GM12878 (cell line): Measurements from ENCODE around the gene RASAL1. TPM values are rescaled to one million over a fixed set of nuclear protein-coding genes. Genes with fewer than 3 reads are reported as not detected.

ENCODE experiments used
- ATAC-seq: fragments of 200-7000 bp; cut with Tn5 transposase; 3 replicates; pipeline ENCODE4 v1.9.1; 2020; ENCODE audit warnings: mild to moderate bottlenecking, moderate library complexity
- BruUV-seq: library from RNA; stranded (reverse); fragments of 400-500 nt; replicated peaks from 2 replicates; lab custom pipeline; 2021; lab: Mats Ljungman, UMichigan
- CTCF ChIA-PET: fragments of 300-600 bp; sonication (Branson Sonifier 250); formaldehyde crosslinking; extraction: SDS; loops from one replicate; lab custom pipeline; 2021; ENCODE audit warnings: inconsistent platforms; lab: Yijun Ruan, JAX
- POLR2A ChIA-PET: fragments of 350-600 bp; formaldehyde crosslinking; extraction: SDS; loops from one replicate; lab custom pipeline; 2021; ENCODE audit warnings: inconsistent platforms; lab: Charles Lee
- RAD21 ChIA-PET: fragments of 300-600 bp; sonication (Branson Sonifier 250); formaldehyde crosslinking; loops from one replicate; lab custom pipeline; 2023; ENCODE audit warnings: antibody characterized with exemption; ENCODE audit not compliant: unreplicated experiment; lab: Charles Lee
- SMC1A ChIA-PET: fragments of 300-600 bp; sonication (Branson Sonifier 250); formaldehyde crosslinking; loops from one replicate; lab custom pipeline; 2023; ENCODE audit not compliant: unreplicated experiment, uncharacterized antibody; lab: Charles Lee
- DNase-seq: peaks from one replicate; pipeline ENCODE4 v3.0.0-alpha.2; 2011; ENCODE audit warnings: low read depth, low spot score
- FAIRE-seq: peaks from 3 replicates; lab custom pipeline; 2011; peaks lifted over from hg19 to GRCh38; lab: Jason Lieb, UNC
- H2AFZ ChIP-seq: 2 replicates; pipeline ENCODE4 v1.6.0; 2011; ENCODE audit warnings: low read depth, low read length, control low read depth; ENCODE audit not compliant: control insufficient read depth
- H3K27ac ChIP-seq: 2 replicates; pipeline ENCODE4 v1.5.1; 2011; ENCODE audit warnings: control low read depth; ENCODE audit not compliant: control insufficient read depth, insufficient read depth
- H3K27me3 ChIP-seq, 2 experiments: replicated peaks in 1 of 2; 2 replicates each; pipeline versions ENCODE4 v1.6.0 to v1.6.1; 2011; ENCODE audit warnings: low read length in 1 of 2; ENCODE audit not compliant: control insufficient read depth in 2 of 2, insufficient read depth in 2 of 2
- H3K36me3 ChIP-seq, 2 experiments: 2 replicates each; pipeline ENCODE4 v1.5.1; 2011; ENCODE audit warnings: low read length in 1 of 2; ENCODE audit not compliant: control insufficient read depth in 2 of 2, insufficient read depth in 2 of 2
- H3K4me1 ChIP-seq: 2 replicates; pipeline ENCODE4 v1.6.1; 2011; ENCODE audit warnings: mild to moderate bottlenecking, low read length, moderate library complexity, mixed read lengths; ENCODE audit not compliant: control insufficient read depth, insufficient read depth
- H3K4me2 ChIP-seq: 2 replicates; pipeline ENCODE4 v1.6.0; 2011; ENCODE audit warnings: control low read depth; ENCODE audit not compliant: control insufficient read depth, insufficient read depth
- H3K4me3 ChIP-seq: fragments of 200-600 bp; sonication (generic); 2 replicates; pipeline ENCODE4 v1.5.1; 2016
- H3K79me2 ChIP-seq: 2 replicates; pipeline ENCODE4 v1.6.0; 2011; ENCODE audit warnings: low read length; ENCODE audit not compliant: control insufficient read depth, insufficient read depth
- H3K9ac ChIP-seq: 2 replicates; pipeline ENCODE4 v1.8.0; 2011; ENCODE audit warnings: low read length, control low read depth, mixed read lengths; ENCODE audit not compliant: control insufficient read depth, insufficient read depth
- H3K9me3 ChIP-seq: replicated peaks from 3 replicates; pipeline ENCODE4 v1.5.1; 2011; ENCODE audit warnings: mild to moderate bottlenecking, low read length; ENCODE audit not compliant: control insufficient read depth, insufficient read depth
- H4K20me1 ChIP-seq: 2 replicates; pipeline ENCODE4 v1.6.0; 2011; ENCODE audit not compliant: control insufficient read depth, insufficient read depth
- BHLHE40 ChIP-seq, 2 experiments: fragments of 450-650 bp in 1 of 2; IDR thresholded peaks; 2 replicates each; pipeline ENCODE4 v1.6.1; 2011 to 2017; ENCODE audit warnings: low read depth in 2 of 2, borderline replicate concordance in 1 of 2, improper control_type of control experiment in 1 of 2, low read length in 1 of 2, mild to moderate bottlenecking in 1 of 2
- CBFB ChIP-seq: IDR thresholded peaks from 2 replicates; pipeline ENCODE4 v1.6.1; 2016; ENCODE audit warnings: antibody characterized with exemption, low read depth
- CEBPB ChIP-seq, 2 experiments: fragments of 150-350 bp in 1 of 2; IDR thresholded peaks; 2 replicates each; pipeline ENCODE4 v1.6.1; 2012 to 2014; ENCODE audit warnings: low read depth in 2 of 2, low read length in 2 of 2, borderline replicate concordance in 1 of 2, inconsistent platforms in 1 of 2
- CHD4 ChIP-seq: fragments of 200-600 bp; sonication (generic); IDR thresholded peaks from 2 replicates; pipeline ENCODE4 v1.6.1; 2016; ENCODE audit warnings: mild to moderate bottlenecking
- JUNB ChIP-seq: IDR thresholded peaks from 2 replicates; pipeline ENCODE4 v1.6.1; 2016; ENCODE audit warnings: antibody characterized with exemption, mild to moderate bottlenecking
- LARP7 ChIP-seq: fragments of 450-650 bp; IDR thresholded peaks from 2 replicates; pipeline ENCODE4 v1.6.1; 2017; ENCODE audit warnings: mild to moderate bottlenecking
- MEF2A ChIP-seq: IDR thresholded peaks from 2 replicates; pipeline ENCODE4 v1.6.1; 2011; ENCODE audit warnings: low read depth, mild to moderate bottlenecking, low read length, moderate library complexity; ENCODE audit not compliant: insufficient read depth
- RAD21 ChIP-seq: IDR thresholded peaks from 2 replicates; pipeline ENCODE4 v1.6.1; 2011; ENCODE audit warnings: mild to moderate bottlenecking, low read depth, low read length, moderate library complexity; ENCODE audit not compliant: insufficient read depth
- RAD51 ChIP-seq: fragments of 450-650 bp; IDR thresholded peaks from 2 replicates; pipeline ENCODE4 v1.6.1; 2016; ENCODE audit warnings: moderate library complexity, mild to moderate bottlenecking, inconsistent platforms
- RELA ChIP-seq: fragments of 450-650 bp; IDR thresholded peaks from 2 replicates; pipeline ENCODE4 v1.8.0; 2014; ENCODE audit warnings: borderline replicate concordance; ENCODE audit not compliant: partially characterized antibody
- SMC3 ChIP-seq: IDR thresholded peaks from 2 replicates; pipeline ENCODE4 v1.6.1; 2011; ENCODE audit warnings: low read length, improper control_type of control experiment, borderline replicate concordance
- ZZZ3 ChIP-seq: IDR thresholded peaks from 2 replicates; pipeline ENCODE4 v1.6.1; 2011; ENCODE audit warnings: low read depth; ENCODE audit not compliant: control insufficient read depth, insufficient read length
- WGBS: methylation state at CpG from one replicate; pipeline ENCODE4 v1.1.6; 2016; ENCODE audit warnings: low lambda C conversion rate; ENCODE audit not compliant: insufficient replicate concordance, insufficient coverage; ENCODE audit errors: missing lambda C conversion rate; 5-methylcytosine and 5-hydroxymethylcytosine counted together
- in situ Hi-C: fragments of 300-500 bp; cut with MboI; formaldehyde crosslinking; loops from 9 replicates; pipeline ENCODE4 v1.14.3; 2018; ENCODE audit warnings: mixed read lengths
- intact Hi-C: fragments of 100-400 bp; cut with micrococcal nuclease; formaldehyde crosslinking; loops from one replicate; pipeline ENCODE4 v1.14.2; 2022; ENCODE audit not compliant: unreplicated experiment
- polyA plus RNA-seq, 11 experiments: library from polyadenylated mRNA; depleted of rRNA in 4 of 11; unstranded in 6 of 11; stranded (reverse) in 5 of 11; fragments of >200 nt; fragmentation: Nextera tagmentation in 4 of 11; fragmentation: Illumina TruSeq in 1 of 11; extraction: Ambion mirVana in 4 of 11; extraction: Trizol in 1 of 11; gene quantifications; 1 replicate in 1 of 11; 2 replicates in 10 of 11; pipeline versions ENCODE4 v1.2.1 to v1.2.3, GENCODE V29; 2011 to 2016; ENCODE audit warnings: inconsistent platforms in 2 of 11, missing spikeins in 2 of 11, low read depth in 1 of 11
- total RNA-seq, 4 experiments: library from RNA; depleted of rRNA in 3 of 4; stranded (reverse); fragments of >200 nt in 3 of 4; fragmentation: Illumina TruSeq in 1 of 4; extraction: Trizol in 1 of 4; gene quantifications; 2 replicates each; pipeline versions ENCODE4 v1.2.1 to v1.2.3, GENCODE V29; 2013 to 2021
- TF ChIP-seq, protein P1 (sequence below), 3 experiments: IDR thresholded peaks in 2 of 3; conservative IDR thresholded peaks in 1 of 3; 2 replicates each; pipeline ENCODE4 v1.5.1; 2011; ENCODE audit warnings: low read depth in 3 of 3, low read length in 3 of 3, mild to moderate bottlenecking in 3 of 3, control low read depth in 2 of 3, moderate library complexity in 2 of 3, inconsistent platforms in 1 of 3, mixed read lengths in 1 of 3; ENCODE audit not compliant: control insufficient read depth in 2 of 3, insufficient read depth in 1 of 3; ENCODE audit errors: extremely low read depth in 1 of 3
- TF ChIP-seq, protein P2 (sequence below): fragments of 150-350 bp; IDR thresholded peaks from 2 replicates; pipeline ENCODE4 v1.6.1; 2014; ENCODE audit warnings: mild to moderate bottlenecking, low read depth, low read length
- TF ChIP-seq, protein P3 (sequence below): fragments of 450-650 bp; formaldehyde crosslinking; IDR thresholded peaks from 2 replicates; pipeline ENCODE4 v1.4.0; 2022; ENCODE audit warnings: mild to moderate bottlenecking, moderate library complexity

The RASAL1 gene
- total and polyA plus RNA-seq, 10 of the 15 experiments (the other 5 are each of a cell fraction or from before 2014, with no cell fraction given): 0.12 to 1.0 (median 0.52) TPM; not detected in 6

DNA sequence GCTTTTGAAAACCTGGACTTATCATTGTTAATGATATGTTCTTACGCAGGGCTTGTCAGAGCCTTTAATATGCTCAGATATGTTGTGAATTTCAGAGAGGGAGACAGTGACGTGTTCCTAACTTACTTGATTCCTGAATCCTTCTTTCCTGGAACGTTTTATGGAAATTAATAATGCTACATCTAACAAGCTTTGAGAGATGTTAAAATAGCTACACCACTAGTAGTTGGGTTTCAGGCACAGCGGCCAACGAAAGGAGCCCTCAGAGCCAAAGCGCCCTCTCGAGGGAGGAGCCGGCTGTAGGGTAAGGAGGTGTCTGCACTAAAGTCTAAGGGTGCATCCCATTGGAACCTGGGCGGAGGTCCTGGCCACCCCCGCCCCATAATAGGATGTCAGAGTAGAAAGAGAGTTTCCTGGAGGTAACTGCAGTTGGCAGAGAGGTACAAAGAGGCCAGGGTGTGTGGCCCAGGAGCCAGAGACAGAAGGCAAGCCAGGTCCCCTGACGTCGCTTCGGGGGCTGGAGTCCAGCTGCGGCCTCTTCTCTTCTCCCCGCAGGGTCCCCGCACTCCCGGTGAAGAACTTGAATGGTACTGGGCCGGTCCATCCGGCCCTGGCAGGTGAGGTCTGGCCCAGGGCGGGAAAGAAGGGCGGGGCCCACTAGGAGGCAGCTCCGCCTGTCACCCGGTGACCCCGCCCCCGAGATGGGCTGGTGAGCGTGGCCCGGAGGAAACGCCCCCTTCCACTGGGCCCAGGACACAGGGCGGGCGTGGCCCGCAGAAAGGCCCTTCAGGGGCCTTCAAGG is 42.8 kb downstream of the RASAL1 start:
- WGBS: 10% methylated on average over 27 of the region's 31 CpGs
- Histone ChIP-seq H3K27me3 (no peaks in the 10 kb centered on the region), H3K4me1 (peaks cover 31% of the 10 kb centered on the region), H3K9me3 (no peaks in the 10 kb centered on the region; the same call in 2 of the 3 replicates), H3K79me2 (no peaks in the 10 kb centered on the region), H3K27ac (no peak overlapping the region), H4K20me1 (no peaks in the 10 kb centered on the region), H3K36me3 (no peaks in the 10 kb centered on the region), H3K4me3 (no peak overlapping the region), H3K4me2 (peak overlapping the region; percentile 55; the same call in 1 of the 2 replicates), H3K9ac (no peak overlapping the region), H2AFZ (no peak overlapping the region)
- RAD21 ChIA-PET: interaction anchor here (0.5 to 3.2 kb wide), 19 partner anchors 8 to 192 kb away, joined by 3 to 48 read pairs (median 5); no protein-coding TSS in a partner anchor
- ATAC-seq (peak; percentile 50), DNase-seq (no peak), FAIRE-seq (peak; percentile 56)
- POLR2A ChIA-PET: interaction anchor here (0.6 to 1.8 kb wide), 5 partner anchors 9 to 31 kb away, joined by 3 to 5 read pairs (median 4); no protein-coding TSS in a partner anchor
- CTCF ChIA-PET: interaction anchor here (0.5 to 7.0 kb wide), 24 partner anchors 9 to 199 kb away, joined by 3 to 98 read pairs (median 6); no protein-coding TSS in a partner anchor
- SMC1A ChIA-PET: interaction anchor here (0.9 to 16.1 kb wide), 16 partner anchors 9 to 100 kb away, joined by 3 to 416 read pairs (median 4); partner anchors contain the start of gene DTX1
- BruUV-seq: no TSS peak
- in situ Hi-C loops (loop anchor here (10.0 kb wide), 1 partner anchor 48 kb away; no protein-coding TSS in a partner anchor), intact Hi-C loops (no loop called here)
- TF ChIP-seq LARP7 (no peak), BHLHE40 (IDR thresholded peaks at IDR 0.05; ENCODE audit: borderline replicate concordance in 1 of 2, low read depth in 2 of 2, low read length in 1 of 2) (no peak), JUNB (no peak), RAD21 (peak; percentile 69), ZZZ3 (no peak), CBFB (no peak), RAD51 (no peak), CHD4 (no peak), MEF2A (0 out of 2 replicates have a peak, but pooled peaks have one; percentile 27), CEBPB (IDR thresholded peaks at IDR 0.05; ENCODE audit: borderline replicate concordance in 1 of 2, low read depth in 2 of 2, low read length in 2 of 2) (no peak), SMC3 (peak; percentile 51; the same call in 1 of the 2 replicates), RELA (no peak)
- TF ChIP-seq, protein P1, sequence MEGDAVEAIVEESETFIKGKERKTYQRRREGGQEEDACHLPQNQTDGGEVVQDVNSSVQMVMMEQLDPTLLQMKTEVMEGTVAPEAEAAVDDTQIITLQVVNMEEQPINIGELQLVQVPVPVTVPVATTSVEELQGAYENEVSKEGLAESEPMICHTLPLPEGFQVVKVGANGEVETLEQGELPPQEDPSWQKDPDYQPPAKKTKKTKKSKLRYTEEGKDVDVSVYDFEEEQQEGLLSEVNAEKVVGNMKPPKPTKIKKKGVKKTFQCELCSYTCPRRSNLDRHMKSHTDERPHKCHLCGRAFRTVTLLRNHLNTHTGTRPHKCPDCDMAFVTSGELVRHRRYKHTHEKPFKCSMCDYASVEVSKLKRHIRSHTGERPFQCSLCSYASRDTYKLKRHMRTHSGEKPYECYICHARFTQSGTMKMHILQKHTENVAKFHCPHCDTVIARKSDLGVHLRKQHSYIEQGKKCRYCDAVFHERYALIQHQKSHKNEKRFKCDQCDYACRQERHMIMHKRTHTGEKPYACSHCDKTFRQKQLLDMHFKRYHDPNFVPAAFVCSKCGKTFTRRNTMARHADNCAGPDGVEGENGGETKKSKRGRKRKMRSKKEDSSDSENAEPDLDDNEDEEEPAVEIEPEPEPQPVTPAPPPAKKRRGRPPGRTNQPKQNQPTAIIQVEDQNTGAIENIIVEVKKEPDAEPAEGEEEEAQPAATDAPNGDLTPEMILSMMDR (IDR thresholded peaks at IDR 0.05 in 2 of 3, conservative IDR thresholded peaks at IDR 0.05 in 1 of 3; ENCODE audit: control insufficient read depth in 2 of 3, extremely low read depth in 1 of 3, insufficient read depth in 1 of 3, low read depth in 3 of 3, low read length in 3 of 3): peak; percentile 48 to 54 (median 53); a peak in 5 of 6 replicates
- TF ChIP-seq, protein P2, sequence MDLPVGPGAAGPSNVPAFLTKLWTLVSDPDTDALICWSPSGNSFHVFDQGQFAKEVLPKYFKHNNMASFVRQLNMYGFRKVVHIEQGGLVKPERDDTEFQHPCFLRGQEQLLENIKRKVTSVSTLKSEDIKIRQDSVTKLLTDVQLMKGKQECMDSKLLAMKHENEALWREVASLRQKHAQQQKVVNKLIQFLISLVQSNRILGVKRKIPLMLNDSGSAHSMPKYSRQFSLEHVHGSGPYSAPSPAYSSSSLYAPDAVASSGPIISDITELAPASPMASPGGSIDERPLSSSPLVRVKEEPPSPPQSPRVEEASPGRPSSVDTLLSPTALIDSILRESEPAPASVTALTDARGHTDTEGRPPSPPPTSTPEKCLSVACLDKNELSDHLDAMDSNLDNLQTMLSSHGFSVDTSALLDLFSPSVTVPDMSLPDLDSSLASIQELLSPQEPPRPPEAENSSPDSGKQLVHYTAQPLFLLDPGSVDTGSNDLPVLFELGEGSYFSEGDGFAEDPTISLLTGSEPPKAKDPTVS: no peak
- TF ChIP-seq, protein P3, sequence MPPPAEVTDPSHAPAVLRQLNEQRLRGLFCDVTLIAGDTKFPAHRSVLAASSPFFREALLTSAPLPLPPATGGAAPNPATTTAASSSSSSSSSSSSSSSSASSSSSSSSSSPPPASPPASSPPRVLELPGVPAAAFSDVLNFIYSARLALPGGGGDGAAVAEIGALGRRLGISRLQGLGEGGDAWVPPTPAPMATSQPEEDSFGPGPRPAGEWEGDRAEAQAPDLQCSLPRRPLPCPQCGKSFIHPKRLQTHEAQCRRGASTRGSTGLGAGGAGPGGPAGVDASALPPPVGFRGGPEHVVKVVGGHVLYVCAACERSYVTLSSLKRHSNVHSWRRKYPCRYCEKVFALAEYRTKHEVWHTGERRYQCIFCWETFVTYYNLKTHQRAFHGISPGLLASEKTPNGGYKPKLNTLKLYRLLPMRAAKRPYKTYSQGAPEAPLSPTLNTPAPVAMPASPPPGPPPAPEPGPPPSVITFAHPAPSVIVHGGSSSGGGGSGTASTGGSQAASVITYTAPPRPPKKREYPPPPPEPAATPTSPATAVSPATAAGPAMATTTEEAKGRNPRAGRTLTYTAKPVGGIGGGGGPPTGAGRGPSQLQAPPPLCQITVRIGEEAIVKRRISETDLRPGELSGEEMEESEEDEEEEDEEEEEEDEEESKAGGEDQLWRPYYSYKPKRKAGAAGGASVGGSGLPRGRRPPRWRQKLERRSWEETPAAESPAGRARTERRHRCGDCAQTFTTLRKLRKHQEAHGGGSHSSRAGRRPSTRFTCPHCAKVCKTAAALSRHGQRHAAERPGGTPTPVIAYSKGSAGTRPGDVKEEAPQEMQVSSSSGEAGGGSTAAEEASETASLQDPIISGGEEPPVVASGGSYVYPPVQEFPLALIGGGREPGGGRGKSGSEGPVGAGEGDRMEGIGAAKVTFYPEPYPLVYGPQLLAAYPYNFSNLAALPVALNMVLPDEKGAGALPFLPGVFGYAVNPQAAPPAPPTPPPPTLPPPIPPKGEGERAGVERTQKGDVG (CRISPR knock-in tag): no peak
